H1 (cell line): ENCODE data around the gene PHETA1. TPM values are rescaled to one million over a fixed set of nuclear protein-coding genes. Genes with fewer than 3 reads are reported as not detected.

ENCODE experiments used
- CBX8 ChIP-seq: fragments of 300-800, 300-1000 bp; sonication (generic); IDR thresholded peaks from 2 replicates; pipeline ENCODE4 v1.7.1; 2016; ENCODE audit warnings: low read depth, low read length, borderline replicate concordance
- CHD7 ChIP-seq: fragments of 300-600 bp; sonication (generic); IDR thresholded peaks from 2 replicates; pipeline ENCODE4 v1.7.1; 2012; ENCODE audit warnings: low read length, moderate library complexity, mild to moderate bottlenecking, inconsistent platforms; ENCODE audit not compliant: insufficient replicate concordance
- CREB1 ChIP-seq: IDR thresholded peaks from 2 replicates; pipeline ENCODE4 v1.6.1; 2012; ENCODE audit warnings: inconsistent platforms
- FOSL1 ChIP-seq: IDR thresholded peaks from 2 replicates; pipeline ENCODE4 v1.6.1; 2011; ENCODE audit warnings: mild to moderate bottlenecking, low read depth, low read length, moderate library complexity; ENCODE audit not compliant: insufficient read depth
- POLR2A ChIP-seq, 2 experiments: IDR thresholded peaks; 1 replicate in 1 of 2; 2 replicates in 1 of 2; pipeline ENCODE4 v1.6.1; 2011; ENCODE audit warnings: low read depth in 2 of 2, low read length in 2 of 2, mild to moderate bottlenecking in 2 of 2; ENCODE audit errors: control extremely low read depth in 1 of 2
- SP4 ChIP-seq: IDR thresholded peaks from 2 replicates; pipeline ENCODE4 v1.6.1; 2012; ENCODE audit warnings: low read length, inconsistent platforms
- TAF1 ChIP-seq: IDR thresholded peaks from 2 replicates; pipeline ENCODE4 v1.6.1; 2011; ENCODE audit warnings: mild to moderate bottlenecking, low read depth, low read length
- YY1 ChIP-seq: IDR thresholded peaks from 2 replicates; pipeline ENCODE4 v1.6.1; 2011; ENCODE audit warnings: low read depth, mild to moderate bottlenecking, low read length
- polyA plus RNA-seq, 7 experiments: library from polyadenylated mRNA; depleted of rRNA in 3 of 7; stranded (reverse) in 5 of 7; unstranded in 2 of 7; fragments of >200 nt in 5 of 7; fragments of 200-250 nt in 2 of 7; gene quantifications; 1 replicate in 5 of 7; 2 replicates in 1 of 7; 4 replicates in 1 of 7; pipeline versions ENCODE4 v1.2.1 to v1.2.3, GENCODE V29; 2011 to 2013; ENCODE audit warnings: missing spikeins in 2 of 7, mixed read lengths in 2 of 7
- total RNA-seq: library from RNA; stranded (reverse); fragmentation: NEBNext Ultra II Directional; extraction: Animal tissue kit (Norgen Biotek cat#: 25700); gene quantifications from 2 replicates; pipeline ENCODE4 v1.2.1, GENCODE V29; 2021

The PHETA1 gene
- total and polyA plus RNA-seq, 2 of the 8 experiments (the other 6 are each of a cell fraction or from before 2014, with no cell fraction given) = 5.2 to 12.3 TPM

- no peak for TF ChIP-seq CHD7
- no peak for TF ChIP-seq FOSL1
- TF ChIP-seq CBX8 = no peak
- no peak for TF ChIP-seq TAF1
- no peak for TF ChIP-seq YY1
- TF ChIP-seq CREB1 = no peak
- TF ChIP-seq SP4 = no peak
- no peak for TF ChIP-seq POLR2A (IDR thresholded peaks at IDR 0.05; ENCODE audit: control extremely low read depth in 1 of 2, low read depth in 2 of 2, low read length in 2 of 2)
Measured at GRCh38 chr12:111342376-111342775, 26.5 kb downstream of the PHETA1 start (continued).
